Measurements from ENCODE around the gene COL25A1. TPM values are rescaled to one million over a fixed set of nuclear protein-coding genes. Genes with fewer than 3 reads are reported as not detected.

Gene COL25A1
- polyA plus RNA-seq, 1 experiment: not detected

- Histone ChIP-seq H3K36me3 (ENCODE audit: control insufficient read depth, insufficient read depth, low read length) (no peaks in the 10 kb centered on the region), H3K27me3 (ENCODE audit: control insufficient read depth, insufficient read depth, low read length) (no peaks in the 10 kb centered on the region), H3K4me3 (ENCODE audit: low read depth, low read length) (no peak overlapping the region)
- DNase-seq (ENCODE audit: low read depth): no peak
- ChIA-PET POLR2A (no interaction called here), CTCF (no interaction called here)
- TF ChIP-seq CTCF (IDR thresholded peaks at IDR 0.05; ENCODE audit: insufficient read depth, low read depth, low read length): no peak
These were observed 8.5 kb downstream of the COL25A1 start for GRCh38 chr4:109294006-109294405.

DNA sequence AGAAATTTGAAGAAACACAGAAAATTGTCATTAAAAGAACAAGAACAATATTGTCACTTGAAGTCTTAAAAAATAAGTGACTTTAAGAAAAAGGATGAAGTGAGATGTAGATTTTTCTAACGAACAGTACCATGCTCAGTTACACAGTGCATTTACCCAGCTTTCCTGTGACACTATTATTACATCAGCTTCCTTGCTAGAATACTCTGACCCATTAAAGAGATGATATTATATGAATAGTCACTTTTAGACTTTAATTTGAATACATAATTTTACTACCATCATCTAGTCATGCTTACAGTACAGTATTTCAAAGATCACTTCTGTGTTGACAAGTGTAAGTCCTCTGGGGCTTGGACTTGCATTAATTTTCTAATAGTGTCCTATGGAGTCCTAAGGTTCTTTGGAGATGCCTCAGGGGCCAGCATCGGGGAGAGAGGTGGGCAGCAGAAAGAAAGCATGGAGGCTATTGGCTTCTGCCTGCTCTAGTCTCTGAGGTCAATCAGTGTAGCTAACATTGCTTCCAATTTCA lies 10.7 kb downstream of the COL25A1 start:
- Histone ChIP-seq H3K4me3 (ENCODE audit: low read depth, low read length) (no peak overlapping the region), H3K36me3 (ENCODE audit: control insufficient read depth, insufficient read depth, low read length) (no peaks in the 10 kb centered on the region), H3K27me3 (ENCODE audit: control insufficient read depth, insufficient read depth, low read length) (no peaks in the 10 kb centered on the region)
- no peak for DNase-seq (ENCODE audit: low read depth)
- CTCF ChIA-PET: interaction anchor here (1.6 kb wide), 1 partner anchor 10 kb away, joined by 5 read pairs; no protein-coding TSS in a partner anchor
- POLR2A ChIA-PET: no interaction called here
- no peak for TF ChIP-seq CTCF (IDR thresholded peaks at IDR 0.05; ENCODE audit: insufficient read depth, low read depth, low read length)

- TF ChIP-seq CTCF (IDR thresholded peaks at IDR 0.05; ENCODE audit: insufficient read depth, low read depth, low read length): no peak
- Histone ChIP-seq H3K4me3 (ENCODE audit: low read depth, low read length) (no peak overlapping the region), H3K27me3 (ENCODE audit: control insufficient read depth, insufficient read depth, low read length) (no peaks in the 10 kb centered on the region), H3K36me3 (ENCODE audit: control insufficient read depth, insufficient read depth, low read length) (no peaks in the 10 kb centered on the region)
- no peak for DNase-seq (ENCODE audit: low read depth)
- ChIA-PET CTCF (interaction anchor here (1.6 kb wide), 1 partner anchor 9 kb away, joined by 5 read pairs; no protein-coding TSS in a partner anchor), POLR2A (no interaction called here)
These were observed 11.5 kb downstream of the COL25A1 start for GRCh38 chr4:109290918-109291317.

GRCh38 chr4:109278594-109279031 lies 23.8 kb downstream of the COL25A1 start:
- POLR2A ChIA-PET: no interaction called here
- H3K4me3 ChIP-seq (ENCODE audit: low read depth, low read length): no peak overlapping the region
- TF ChIP-seq CTCF (IDR thresholded peaks at IDR 0.05; ENCODE audit: insufficient read depth, low read depth, low read length): no peak
- no peaks in the 10 kb centered on the region for H3K27me3 ChIP-seq (ENCODE audit: control insufficient read depth, insufficient read depth, low read length)
- H3K36me3 ChIP-seq (ENCODE audit: control insufficient read depth, insufficient read depth, low read length): no peaks in the 10 kb centered on the region
- CTCF ChIA-PET: no interaction called here
- DNase-seq (ENCODE audit: low read depth): no peak

GRCh38 chr4:109276482-109277095 lies 25.9 kb downstream of the COL25A1 start:
- POLR2A ChIA-PET: no interaction called here
- CTCF ChIA-PET: no interaction called here
- Histone ChIP-seq H3K36me3 (ENCODE audit: control insufficient read depth, insufficient read depth, low read length) (no peaks in the 10 kb centered on the region), H3K4me3 (ENCODE audit: low read depth, low read length) (no peak overlapping the region), H3K27me3 (ENCODE audit: control insufficient read depth, insufficient read depth, low read length) (no peaks in the 10 kb centered on the region)
- DNase-seq (ENCODE audit: low read depth): no peak
- no peak for TF ChIP-seq CTCF (IDR thresholded peaks at IDR 0.05; ENCODE audit: insufficient read depth, low read depth, low read length)

Measured in BJ (cell line).